ENCODE measurements around the gene CCDC154. TPM values are rescaled to one million over a fixed set of nuclear protein-coding genes. Genes with fewer than 3 reads are reported as not detected.

CCDC154 gene
- total and polyA plus RNA-seq, 10 of the 15 experiments (the other 5 are each of a cell fraction or from before 2014, with no cell fraction given): 0.06 to 0.26 (median 0.25) TPM; not detected in 7

GRCh38 chr16:1492923-1493745, 48.8 kb upstream of the CCDC154 start, which contains the start of gene TELO2 (continued):
- TF ChIP-seq CBX3 (IDR thresholded peaks at IDR 0.05; ENCODE audit: borderline replicate concordance, low read depth) (no peak), NR2F1 (conservative IDR thresholded peaks at IDR 0.05) (peak; percentile 92), PML (IDR thresholded peaks at IDR 0.05; ENCODE audit: low read length) (no peak), JUNB (IDR thresholded peaks at IDR 0.05) (no peak), ZNF384 (IDR thresholded peaks at IDR 0.05; ENCODE audit: borderline replicate concordance, low read depth, low read length) (no peak), RELA (IDR thresholded peaks at IDR 0.05; ENCODE audit: borderline replicate concordance, partially characterized antibody) (peak; percentile 15), ZNF207 (IDR thresholded peaks at IDR 0.05; ENCODE audit: borderline replicate concordance) (no peak), ATF3 (IDR thresholded peaks at IDR 0.05; ENCODE audit: borderline replicate concordance, extremely low read depth, low read depth, low read length) (0 out of 2 replicates have a peak, but pooled peaks have one; percentile 2), GABPA (IDR thresholded peaks at IDR 0.05; ENCODE audit: low read depth) (no peak), HDGF (IDR thresholded peaks at IDR 0.05) (0 out of 2 replicates have a peak, but pooled peaks have one; percentile 49), SUPT20H (IDR thresholded peaks at IDR 0.05; ENCODE audit: borderline replicate concordance, control insufficient read depth, low read depth, low read length) (no peak), ZNF217 (IDR thresholded peaks at IDR 0.05) (no peak), MYC (IDR thresholded peaks at IDR 0.05; ENCODE audit: insufficient read depth, insufficient read length, insufficient replicate concordance, low read length, severe bottlenecking) (peak; percentile 49), NFIC (IDR thresholded peaks at IDR 0.05; ENCODE audit: low read depth, low read length) (no peak), SMAD5 (IDR thresholded peaks at IDR 0.05; ENCODE audit: low read depth) (0 out of 2 replicates have a peak, but pooled peaks have one; percentile 30), IKZF1 (conservative IDR thresholded peaks at IDR 0.05) (peak; percentile 88), NFYA (IDR thresholded peaks at IDR 0.05; ENCODE audit: borderline replicate concordance, low read depth, low read length) (no peak), RCOR1 (conservative IDR thresholded peaks at IDR 0.05; ENCODE audit: low read depth, low read length) (no peak), E2F8 (IDR thresholded peaks at IDR 0.05; ENCODE audit: low read depth, partially characterized antibody) (no peak)

Data from GM12878 (cell line).